Hepatocyte (in vitro differentiated cells): ENCODE measurements around the gene MLC1. TPM values are rescaled to one million over a fixed set of nuclear protein-coding genes. Genes with fewer than 3 reads are reported as not detected.

Experiments used
- DNase-seq: peaks from one replicate; pipeline ENCODE4 v3.0.0-alpha.2; 2016; ENCODE audit warnings: low spot score
- H2AFZ ChIP-seq: fragments of 200-600 bp; sonication (generic); 2 replicates; pipeline ENCODE4 v1.6.0; 2016; ENCODE audit warnings: antibody characterized with exemption, mild to moderate bottlenecking
- H3K27ac ChIP-seq: fragments of 200-600 bp; sonication (generic); 2 replicates; pipeline ENCODE4 v1.5.1; 2016; ENCODE audit warnings: mild to moderate bottlenecking
- H3K27me3 ChIP-seq: fragments of 200-600 bp; sonication (generic); 2 replicates; pipeline ENCODE4 v1.6.1; 2016
- H3K36me3 ChIP-seq: fragments of 200-600 bp; sonication (generic); replicated peaks from 2 replicates; pipeline ENCODE4 v1.5.1; 2016; ENCODE audit warnings: low read depth; ENCODE audit not compliant: insufficient read depth
- H3K4me1 ChIP-seq: fragments of 200-600 bp; sonication (generic); 2 replicates; pipeline ENCODE4 v1.5.1; 2016; ENCODE audit warnings: mild to moderate bottlenecking, moderate library complexity; ENCODE audit not compliant: insufficient read depth
- H3K4me2 ChIP-seq: fragments of 200-600 bp; sonication (generic); 2 replicates; pipeline ENCODE4 v1.6.0; 2016
- H3K4me3 ChIP-seq: fragments of 200-600 bp; sonication (generic); 2 replicates; pipeline ENCODE4 v1.5.1; 2016; ENCODE audit warnings: mild to moderate bottlenecking
- H3K79me2 ChIP-seq: fragments of 200-600 bp; sonication (generic); 2 replicates; pipeline ENCODE4 v1.6.0; 2017; ENCODE audit warnings: mild to moderate bottlenecking
- H3K9me2 ChIP-seq: fragments of 200-600 bp; sonication (generic); replicated peaks from 2 replicates; pipeline ENCODE4 v1.6.0; 2017; ENCODE audit warnings: mild to moderate bottlenecking; ENCODE audit not compliant: insufficient read depth
- H3K9me3 ChIP-seq: fragments of 200-600 bp; sonication (generic); 2 replicates; pipeline ENCODE4 v1.5.1; 2016; ENCODE audit warnings: low read depth, mild to moderate bottlenecking
- H4K20me1 ChIP-seq: fragments of 200-600 bp; sonication (generic); 2 replicates; pipeline ENCODE4 v1.6.0; 2016; ENCODE audit warnings: mild to moderate bottlenecking; ENCODE audit not compliant: insufficient read depth, poor library complexity, severe bottlenecking
- EZH2 ChIP-seq: fragments of 200-600 bp; sonication (generic); IDR thresholded peaks from 2 replicates; pipeline ENCODE4 v1.6.1; 2016; ENCODE audit warnings: antibody characterized with exemption, mild to moderate bottlenecking, borderline replicate concordance
- EZH2phosphoT487 ChIP-seq: fragments of 200-600 bp; sonication (generic); IDR thresholded peaks from one replicate; pipeline ENCODE4 v1.6.1; 2018; ENCODE audit warnings: antibody characterized with exemption, mild to moderate bottlenecking, low read depth, moderate library complexity; ENCODE audit not compliant: unreplicated experiment, severe bottlenecking
- WGBS: methylation state at CpG from one replicate; pipeline ENCODE4 v1.1.6; 2016; ENCODE audit warnings: low lambda C conversion rate; ENCODE audit errors: missing lambda C conversion rate; 5-methylcytosine and 5-hydroxymethylcytosine counted together
- polyA plus RNA-seq: library from polyadenylated mRNA; unstranded; fragments of >200 nt; fragmentation: Nextera tagmentation; extraction: Ambion mirVana; gene quantifications from 2 replicates; pipeline ENCODE4 v1.2.1, GENCODE V29; 2016
- total RNA-seq: library from RNA; depleted of rRNA; stranded (reverse); fragments of >200 nt; gene quantifications from 2 replicates; pipeline ENCODE4 v1.2.3, GENCODE V29; 2014
- TF ChIP-seq, protein P1 (sequence below): fragments of 200-600 bp; sonication (generic); IDR thresholded peaks from 2 replicates; pipeline ENCODE4 v1.5.1; 2016; ENCODE audit warnings: antibody characterized with exemption, mild to moderate bottlenecking; ENCODE audit not compliant: poor library complexity

Gene MLC1
- total and polyA plus RNA-seq, 2 experiments from 2014 or later: 3.3 to 8.2 TPM

DNA sequence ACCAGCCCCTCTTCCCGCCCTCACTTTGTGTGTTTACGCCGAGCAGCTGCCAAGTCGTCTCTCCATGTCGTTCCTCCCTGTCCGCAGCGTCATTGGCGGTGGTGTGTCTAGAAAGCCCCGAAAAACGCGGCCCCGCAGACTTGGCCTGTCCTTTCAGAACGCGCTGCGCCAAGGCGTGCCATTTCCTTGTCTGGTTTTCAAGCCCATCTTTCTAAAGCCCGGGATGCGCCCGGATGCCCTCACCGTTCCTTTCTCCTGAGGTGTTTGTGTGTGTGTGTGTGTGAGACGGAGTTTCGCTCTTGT, 5.1 kb upstream of the MLC1 start:
- DNase-seq: no peak
- H3K9me3 ChIP-seq: no peaks in the 10 kb centered on the region
- WGBS: 98% methylated on average over 22 of the region's 22 CpGs
- no peak overlapping the region for H3K27ac ChIP-seq
- H3K36me3 ChIP-seq: no peaks in the 10 kb centered on the region
- H3K27me3 ChIP-seq: no peaks in the 10 kb centered on the region
- H3K4me1 ChIP-seq: peaks cover 11% of the 10 kb centered on the region
- no peaks in the 10 kb centered on the region for H3K79me2 ChIP-seq
- H3K4me2 ChIP-seq: no peak overlapping the region
- H4K20me1 ChIP-seq: no peaks in the 10 kb centered on the region
- H3K4me3 ChIP-seq: no peak overlapping the region
- TF ChIP-seq EZH2phosphoT487 (no peak), EZH2 (no peak)
- TF ChIP-seq, protein P1, sequence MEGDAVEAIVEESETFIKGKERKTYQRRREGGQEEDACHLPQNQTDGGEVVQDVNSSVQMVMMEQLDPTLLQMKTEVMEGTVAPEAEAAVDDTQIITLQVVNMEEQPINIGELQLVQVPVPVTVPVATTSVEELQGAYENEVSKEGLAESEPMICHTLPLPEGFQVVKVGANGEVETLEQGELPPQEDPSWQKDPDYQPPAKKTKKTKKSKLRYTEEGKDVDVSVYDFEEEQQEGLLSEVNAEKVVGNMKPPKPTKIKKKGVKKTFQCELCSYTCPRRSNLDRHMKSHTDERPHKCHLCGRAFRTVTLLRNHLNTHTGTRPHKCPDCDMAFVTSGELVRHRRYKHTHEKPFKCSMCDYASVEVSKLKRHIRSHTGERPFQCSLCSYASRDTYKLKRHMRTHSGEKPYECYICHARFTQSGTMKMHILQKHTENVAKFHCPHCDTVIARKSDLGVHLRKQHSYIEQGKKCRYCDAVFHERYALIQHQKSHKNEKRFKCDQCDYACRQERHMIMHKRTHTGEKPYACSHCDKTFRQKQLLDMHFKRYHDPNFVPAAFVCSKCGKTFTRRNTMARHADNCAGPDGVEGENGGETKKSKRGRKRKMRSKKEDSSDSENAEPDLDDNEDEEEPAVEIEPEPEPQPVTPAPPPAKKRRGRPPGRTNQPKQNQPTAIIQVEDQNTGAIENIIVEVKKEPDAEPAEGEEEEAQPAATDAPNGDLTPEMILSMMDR: no peak
- H2AFZ ChIP-seq: no peak overlapping the region
- no peaks in the 10 kb centered on the region for H3K9me2 ChIP-seq

DNA sequence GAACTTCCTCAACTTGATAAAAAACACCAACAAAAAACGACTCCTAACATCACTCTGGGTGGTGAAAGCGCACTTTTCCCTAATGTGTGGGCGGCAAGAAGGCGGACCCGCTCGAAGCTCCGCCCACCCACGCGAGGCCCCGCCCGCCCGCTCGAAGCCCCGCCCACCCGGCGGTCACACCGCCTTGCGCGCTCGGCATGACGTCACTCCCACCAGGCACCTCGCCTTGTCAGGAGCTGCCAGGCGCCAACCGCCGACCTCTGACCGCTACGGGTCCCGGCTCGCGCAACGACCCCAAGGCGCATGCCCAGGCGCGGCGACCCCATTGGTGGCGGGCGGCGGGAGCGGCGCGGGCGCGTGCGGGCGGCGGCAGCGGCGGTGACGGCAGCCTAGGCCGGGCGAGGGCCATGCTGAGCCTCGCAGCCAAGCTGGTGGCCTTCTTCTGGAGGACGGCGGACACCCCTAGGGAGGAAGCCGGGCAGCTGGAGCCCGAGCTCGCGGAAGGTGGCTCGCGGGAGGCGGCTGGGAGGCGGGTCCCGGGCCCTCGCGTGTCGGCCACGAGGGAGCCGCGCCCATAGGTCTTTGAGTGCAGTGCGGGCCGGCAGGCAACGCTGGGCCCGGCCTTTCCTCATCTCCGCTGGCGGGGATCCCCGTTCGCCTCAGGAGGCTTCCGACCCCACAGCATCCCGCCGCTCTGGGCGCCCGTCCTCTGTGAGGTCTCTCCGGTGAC, 4.6 kb upstream of the MLC1 start, which contains the start of gene MOV10L1:
Gene MOV10L1, plus strand, starts transcription at position 325 of the 730 bp plus-strand sequence. Its CDS starts 83 bp downstream, at position 408.
- Histone ChIP-seq H3K4me3 (no peak within 1 kb of the TSS), H2AFZ (no peak within 1 kb of the TSS), H3K36me3 (no peaks in the 10 kb centered on the region), H3K4me2 (no peak within 1 kb of the TSS), H3K9me3 (no peaks in the 10 kb centered on the region), H3K4me1 (peaks cover 16% of the 10 kb centered on the region), H3K79me2 (no peaks in the 10 kb centered on the region), H3K27ac (no peak within 1 kb of the TSS), H4K20me1 (no peaks in the 10 kb centered on the region), H3K9me2 (no peaks in the 10 kb centered on the region), H3K27me3 (no peaks in the 10 kb centered on the region)
- WGBS: 86% methylated on average over 81 of the region's 83 CpGs
- TF ChIP-seq, protein P1: no peak
- TF ChIP-seq EZH2phosphoT487: no peak
- no peak for TF ChIP-seq EZH2
- DNase-seq: no peak

DNA sequence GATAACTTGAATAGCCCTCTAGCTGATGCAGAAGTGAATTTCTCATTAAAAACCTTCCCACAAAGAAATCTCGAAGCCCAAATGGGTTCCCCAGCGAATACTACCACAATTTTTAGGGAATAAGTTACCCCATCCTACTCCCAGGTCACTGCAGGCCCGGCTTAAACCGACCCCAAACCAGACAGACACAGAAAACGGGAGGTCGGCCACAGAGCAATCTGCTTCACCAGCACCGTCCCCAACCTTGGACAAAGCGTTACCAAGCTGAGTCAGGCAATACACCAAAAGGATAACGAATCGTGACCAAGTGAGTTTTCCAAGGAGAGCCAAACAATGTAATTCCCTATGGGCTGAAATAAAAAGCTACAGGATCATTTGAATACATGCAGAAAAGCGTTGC, 4.0 kb upstream of the MLC1 start:
- Histone ChIP-seq H3K27me3 (no peaks in the 10 kb centered on the region), H2AFZ (no peak overlapping the region), H3K4me1 (peaks cover 22% of the 10 kb centered on the region), H3K4me3 (no peak overlapping the region), H3K36me3 (no peaks in the 10 kb centered on the region), H4K20me1 (no peaks in the 10 kb centered on the region), H3K4me2 (no peak overlapping the region), H3K79me2 (no peaks in the 10 kb centered on the region), H3K9me3 (no peaks in the 10 kb centered on the region), H3K9me2 (no peaks in the 10 kb centered on the region), H3K27ac (no peak overlapping the region)
- TF ChIP-seq, protein P1: no peak
- TF ChIP-seq EZH2: no peak
- no peak for TF ChIP-seq EZH2phosphoT487
- WGBS: 94% methylated on average over 11 of the region's 11 CpGs
- no peak for DNase-seq

DNA sequence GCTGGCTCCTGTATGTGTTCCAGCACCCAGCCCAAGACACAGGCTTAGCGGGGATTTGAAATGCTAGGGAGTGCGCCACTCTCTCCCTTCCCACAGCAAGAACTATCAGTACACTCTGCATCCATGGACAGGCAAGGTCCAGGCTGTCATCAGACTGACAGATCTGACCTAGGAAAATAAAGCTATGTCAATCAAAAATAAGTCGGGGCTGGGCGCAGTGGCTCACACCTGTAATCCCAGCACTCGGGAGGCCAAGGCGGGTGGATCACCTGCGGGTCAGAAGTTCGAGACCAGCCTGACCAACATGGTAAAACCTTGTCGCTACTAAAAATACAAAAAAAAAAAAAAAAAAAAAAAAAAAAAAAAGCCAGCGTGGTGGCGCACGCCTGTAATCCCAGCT, 2.9 kb upstream of the MLC1 start:
- H3K36me3 ChIP-seq: no peaks in the 10 kb centered on the region
- no peak overlapping the region for H3K4me3 ChIP-seq
- no peak overlapping the region for H3K27ac ChIP-seq
- TF ChIP-seq, protein P1: no peak
- no peak for TF ChIP-seq EZH2phosphoT487
- no peak for TF ChIP-seq EZH2
- no peak overlapping the region for H3K4me2 ChIP-seq
- peaks cover 34% of the 10 kb centered on the region for H3K4me1 ChIP-seq
- H4K20me1 ChIP-seq: no peaks in the 10 kb centered on the region
- no peaks in the 10 kb centered on the region for H3K9me2 ChIP-seq
- H3K79me2 ChIP-seq: no peaks in the 10 kb centered on the region
- WGBS: 97% methylated on average over 10 of the region's 12 CpGs
- H2AFZ ChIP-seq: no peak overlapping the region
- H3K9me3 ChIP-seq: no peaks in the 10 kb centered on the region
- DNase-seq: no peak
- no peaks in the 10 kb centered on the region for H3K27me3 ChIP-seq
